Panc1 (cell line): Measurements from ENCODE around the gene ASRGL1. TPM values are rescaled to one million over a fixed set of nuclear protein-coding genes. Genes with fewer than 3 reads are reported as not detected.

ENCODE experiments used
- ATAC-seq: fragments of 200-7000 bp; cut with Tn5 transposase; 2 replicates; pipeline ENCODE4 v1.9.1; 2020; ENCODE audit warnings: mild to moderate bottlenecking, moderate library complexity
- BruUV-seq: library from RNA; stranded (reverse); fragments of 400-500 nt; replicated peaks from 2 replicates; lab custom pipeline; 2021; lab: Mats Ljungman, UMichigan
- CTCF ChIA-PET: fragments of 300-600 bp; sonication (Branson Sonifier 250); formaldehyde crosslinking; loops from one replicate; lab custom pipeline; 2022; ENCODE audit warnings: antibody characterized with exemption; lab: Charles Lee
- POLR2A ChIA-PET: fragments of 300-600 bp; sonication (Branson Sonifier 250); formaldehyde crosslinking; loops from one replicate; lab custom pipeline; 2022; ENCODE audit warnings: antibody characterized with exemption; lab: Charles Lee
- DNase-seq: peaks from one replicate; pipeline ENCODE4 v3.0.0-alpha.2; 2010; ENCODE audit warnings: low read depth, low spot score
- H3K27ac ChIP-seq: 2 replicates; pipeline ENCODE4 v1.5.1; 2011; ENCODE audit warnings: mild to moderate bottlenecking, low read length, inconsistent platforms
- H3K27me3 ChIP-seq: fragments of 200-500 bp; sonication (Bioruptor generic); 2 replicates; pipeline ENCODE4 v1.6.0; 2014; ENCODE audit warnings: low read length, inconsistent platforms; ENCODE audit not compliant: control insufficient read depth, insufficient read depth
- H3K36me3 ChIP-seq: fragments of 200-500 bp; sonication (Bioruptor generic); 2 replicates; pipeline ENCODE4 v1.5.1; 2014; ENCODE audit warnings: inconsistent platforms, mild to moderate bottlenecking, low read length, moderate library complexity; ENCODE audit not compliant: control insufficient read depth, insufficient read depth
- H3K4me1 ChIP-seq: 2 replicates; pipeline ENCODE4 v1.5.1; 2011; ENCODE audit warnings: inconsistent platforms, mild to moderate bottlenecking, low read length, moderate library complexity; ENCODE audit not compliant: control insufficient read depth, insufficient read depth
- H3K4me3 ChIP-seq, 2 experiments: 2 replicates each; pipeline ENCODE4 v1.5.1; 2011 to 2012; ENCODE audit warnings: low read depth in 2 of 2, low read length in 2 of 2, mild to moderate bottlenecking in 2 of 2, inconsistent platforms in 1 of 2, moderate library complexity in 1 of 2
- H3K9me3 ChIP-seq: fragments of 200-500 bp; sonication (Bioruptor generic); 2 replicates; pipeline ENCODE4 v1.5.1; 2014; ENCODE audit warnings: low read depth, mild to moderate bottlenecking, inconsistent platforms, low read length, moderate library complexity; ENCODE audit not compliant: control insufficient read depth, insufficient read depth
- CTCF ChIP-seq: fragments of 450-650 bp; IDR thresholded peaks from 2 replicates; pipeline ENCODE4 v1.5.1; 2017; ENCODE audit warnings: mild to moderate bottlenecking
- POLR2AphosphoS5 ChIP-seq: IDR thresholded peaks from 2 replicates; pipeline ENCODE4 v1.6.1; 2012; ENCODE audit warnings: mild to moderate bottlenecking, low read depth, low read length, moderate library complexity
- REST ChIP-seq, 2 experiments: IDR thresholded peaks; 2 replicates each; pipeline ENCODE4 v1.6.1; 2011 to 2012; ENCODE audit warnings: low read depth in 2 of 2, control low read depth in 1 of 2, low read length in 1 of 2, mild to moderate bottlenecking in 1 of 2, moderate library complexity in 1 of 2; ENCODE audit not compliant: insufficient read depth in 1 of 2
- SIN3A ChIP-seq: IDR thresholded peaks from 2 replicates; pipeline ENCODE4 v1.6.1; 2012; ENCODE audit warnings: low read depth, mild to moderate bottlenecking, low read length, moderate library complexity, borderline replicate concordance; ENCODE audit not compliant: insufficient read depth
- TCF7L2 ChIP-seq: IDR thresholded peaks from 2 replicates; pipeline ENCODE4 v1.6.1; 2011; ENCODE audit warnings: mild to moderate bottlenecking, low read depth, low read length, inconsistent platforms
- in situ Hi-C: cut with HindIII; loops from 2 replicates; pipeline ENCODE4 v1.10.0; 2016; ENCODE audit warnings: low sequenced_read_pairs, low pct_unique_long_range_greater_than_20kb
- intact Hi-C: fragments of 100-400 bp; cut with micrococcal nuclease; formaldehyde crosslinking; loops from one replicate; pipeline ENCODE4 v1.10.0; 2022; ENCODE audit not compliant: unreplicated experiment
- total RNA-seq: library from RNA; stranded (reverse); gene quantifications from one replicate; pipeline ENCODE4 v1.2.1, GENCODE V29; 2021; ENCODE audit not compliant: unreplicated experiment

The ASRGL1 gene
- total RNA-seq, 1 experiment from 2014 or later = 43.2 TPM

- no peaks in the 10 kb centered on the region for H3K27me3 ChIP-seq
- H3K36me3 ChIP-seq = no peaks in the 10 kb centered on the region
- peaks cover 24% of the 10 kb centered on the region for H3K4me1 ChIP-seq
- POLR2A ChIA-PET = interaction anchor here (0.5 to 0.7 kb wide), 2 partner anchors 9 to 15 kb away, joined by 3 to 6 read pairs; no protein-coding TSS in a partner anchor
- DNase-seq (no peak), ATAC-seq (no peak)
- intact Hi-C loops = no loop called here
- H3K9me3 ChIP-seq = no peaks in the 10 kb centered on the region
- TF ChIP-seq SIN3A (no peak), POLR2AphosphoS5 (no peak), CTCF (no peak), TCF7L2 (no peak)
- no TSS peak for BruUV-seq
- no peak overlapping the region for H3K4me3 ChIP-seq
- CTCF ChIA-PET = interaction anchor here (0.7 kb wide), 2 partner anchors 89 to 159 kb away, joined by 3 read pairs; no protein-coding TSS in a partner anchor
- peak overlapping the region; percentile 36; the same call in 1 of the 2 replicates for H3K27ac ChIP-seq
- in situ Hi-C loops = no loop called here
These were observed 64.6 kb downstream of the ASRGL1 start for GRCh38 chr11:62401811-62402210.

GRCh38 chr11:62402226-62402959 is 65.1 kb downstream of the ASRGL1 start:
- Histone ChIP-seq H3K36me3 (no peaks in the 10 kb centered on the region), H3K27ac (peak overlapping the region; percentile 29; the same call in 1 of the 2 replicates), H3K27me3 (no peaks in the 10 kb centered on the region), H3K9me3 (no peaks in the 10 kb centered on the region), H3K4me3 (no peak overlapping the region), H3K4me1 (peaks cover 24% of the 10 kb centered on the region)
- DNase-seq (no peak), ATAC-seq (no peak)
- TF ChIP-seq TCF7L2 (no peak), SIN3A (no peak), REST (IDR thresholded peaks at IDR 0.05; ENCODE audit: insufficient read depth in 1 of 2, low read depth in 2 of 2, low read length in 1 of 2) (no peak), POLR2AphosphoS5 (no peak), CTCF (no peak)
- BruUV-seq = no TSS peak
- ChIA-PET CTCF (interaction anchor here (0.7 kb wide), 2 partner anchors 88 to 158 kb away, joined by 3 read pairs; no protein-coding TSS in a partner anchor), POLR2A (no interaction called here)
- in situ Hi-C loops (no loop called here), intact Hi-C loops (no loop called here)
